Lower lobe of right lung (tissue), 2 donors: Measurements from ENCODE around the gene CSNK1G2. TPM values are rescaled to one million over a fixed set of nuclear protein-coding genes. Genes with fewer than 3 reads are reported as not detected.
A peak's percentile ranks its signal among the peaks of the same experiment; 100 is the strongest.

ENCODE experiments used
- ATAC-seq, 2 donors: fragments of 200-7000 bp; cut with Tn5 transposase; one replicate each; pipeline ENCODE4 v1.9.1; 2020 to 2022; ENCODE audit warnings: mild to moderate bottlenecking in 2 of 2, moderate library complexity in 2 of 2
- DNase-seq: peaks from one replicate; pipeline ENCODE4 v3.0.0-alpha.2; 2020
- H3K27ac ChIP-seq: fragments of 200-600 bp; one replicate; pipeline ENCODE4 v1.8.0; 2022
- H3K27me3 ChIP-seq: fragments of 200-600 bp; one replicate; pipeline ENCODE4 v1.8.0; 2022; ENCODE audit warnings: low read depth
- H3K36me3 ChIP-seq: fragments of 200-600 bp; one replicate; pipeline ENCODE4 v1.8.0; 2022; ENCODE audit warnings: mild to moderate bottlenecking
- H3K4me1 ChIP-seq: fragments of 200-600 bp; one replicate; pipeline ENCODE4 v1.8.0; 2022
- H3K4me3 ChIP-seq: fragments of 200-600 bp; one replicate; pipeline ENCODE4 v1.8.0; 2022; ENCODE audit warnings: mild to moderate bottlenecking
- H3K9me3 ChIP-seq: fragments of 200-600 bp; one replicate; pipeline ENCODE4 v1.8.0; 2022
- CTCF ChIP-seq: fragments of 200-600 bp; IDR thresholded peaks from one replicate; pipeline ENCODE4 v1.8.0; 2022; ENCODE audit warnings: antibody characterized with exemption, mild to moderate bottlenecking
- intact Hi-C: fragments of 100-400 bp; cut with DNase I; formaldehyde crosslinking; loops from one replicate; pipeline ENCODE4 v1.11.0; 2022
- total RNA-seq: library from RNA; stranded (reverse); fragmentation: NEBNext Ultra II Directional; extraction: Animal tissue kit (Norgen Biotek cat#: 25700); gene quantifications from one replicate; pipeline ENCODE4 v1.2.1, GENCODE V29; 2021
- donor health status: DM: no; HTN: yes; CAD: no; lungs with severe emphysema.

Gene CSNK1G2
- total RNA-seq, 1 donor from 2014 or later, result 55.4 TPM

GRCh38 chr19:2015608-2015950 is 74.6 kb downstream of the CSNK1G2 start, which contains the start of gene BTBD2:
Gene BTBD2, minus strand, starts transcription at chr19:2015714. Its CDS starts 11 bp downstream, at chr19:2015703.
- Histone ChIP-seq H3K27me3 (no peaks in the 10 kb centered on the region), H3K4me1 (peaks cover 12% of the 10 kb centered on the region), H3K27ac (peak within 1 kb of the TSS; percentile 18), H3K36me3 (no peaks in the 10 kb centered on the region), H3K4me3 (peak within 1 kb of the TSS; percentile 66), H3K9me3 (no peaks in the 10 kb centered on the region)
- TF ChIP-seq CTCF, result no peak
- DNase-seq, result peak; percentile 51
- ATAC-seq, result no peak
- intact Hi-C loops, result loop anchor here (10.0 kb wide), 1 partner anchor 59 kb away; no protein-coding TSS in a partner anchor

- no peak for TF ChIP-seq CTCF
- no peaks in the 10 kb centered on the region for H3K9me3 ChIP-seq
- ATAC-seq, result peak; percentile 82 to 88
- H3K27me3 ChIP-seq, result no peaks in the 10 kb centered on the region
- H3K4me3 ChIP-seq, result peak overlapping the region; percentile 31
- no peaks in the 10 kb centered on the region for H3K36me3 ChIP-seq
- H3K4me1 ChIP-seq, result peaks cover 12% of the 10 kb centered on the region
- intact Hi-C loops, result loop anchor here (10.0 kb wide), 1 partner anchor 59 kb away; no protein-coding TSS in a partner anchor
- H3K27ac ChIP-seq, result peak overlapping the region; percentile 18
- DNase-seq, result peak; percentile 77
These were observed 75.3 kb downstream of the CSNK1G2 start for GRCh38 chr19:2016041-2016807.

GRCh38 chr19:2018752-2019151 is 77.8 kb downstream of the CSNK1G2 start:
- Histone ChIP-seq H3K36me3 (no peaks in the 10 kb centered on the region), H3K9me3 (no peaks in the 10 kb centered on the region), H3K27ac (no peak overlapping the region), H3K4me1 (peaks cover 12% of the 10 kb centered on the region), H3K4me3 (no peak overlapping the region), H3K27me3 (no peaks in the 10 kb centered on the region)
- intact Hi-C loops, result loop anchor here (10.0 kb wide), 1 partner anchor 56 kb away; no protein-coding TSS in a partner anchor
- ATAC-seq (no peak), DNase-seq (no peak)
- no peak for TF ChIP-seq CTCF

GRCh38 chr19:2021453-2022140 is 80.6 kb downstream of the CSNK1G2 start:
- Histone ChIP-seq H3K4me3 (no peak overlapping the region), H3K4me1 (peaks cover 6% of the 10 kb centered on the region), H3K9me3 (peaks cover 5% of the 10 kb centered on the region), H3K36me3 (no peaks in the 10 kb centered on the region), H3K27ac (no peak overlapping the region), H3K27me3 (no peaks in the 10 kb centered on the region)
- intact Hi-C loops, result no loop called here
- no peak for TF ChIP-seq CTCF
- ATAC-seq (peak; percentile 28 to 61), DNase-seq (no peak)

- H3K27ac ChIP-seq, result no peak overlapping the region
- intact Hi-C loops, result no loop called here
- TF ChIP-seq CTCF, result no peak
- no peaks in the 10 kb centered on the region for H3K27me3 ChIP-seq
- H3K9me3 ChIP-seq, result peaks cover 5% of the 10 kb centered on the region
- ATAC-seq, result no peak
- H3K4me1 ChIP-seq, result peaks cover 10% of the 10 kb centered on the region
- no peak for DNase-seq
- H3K36me3 ChIP-seq, result no peaks in the 10 kb centered on the region
- no peak overlapping the region for H3K4me3 ChIP-seq
These were observed 81.3 kb downstream of the CSNK1G2 start for GRCh38 chr19:2022289-2022688.
